ENCODE data around the gene SEC61A1.

SEC61A1 gene

DNA sequence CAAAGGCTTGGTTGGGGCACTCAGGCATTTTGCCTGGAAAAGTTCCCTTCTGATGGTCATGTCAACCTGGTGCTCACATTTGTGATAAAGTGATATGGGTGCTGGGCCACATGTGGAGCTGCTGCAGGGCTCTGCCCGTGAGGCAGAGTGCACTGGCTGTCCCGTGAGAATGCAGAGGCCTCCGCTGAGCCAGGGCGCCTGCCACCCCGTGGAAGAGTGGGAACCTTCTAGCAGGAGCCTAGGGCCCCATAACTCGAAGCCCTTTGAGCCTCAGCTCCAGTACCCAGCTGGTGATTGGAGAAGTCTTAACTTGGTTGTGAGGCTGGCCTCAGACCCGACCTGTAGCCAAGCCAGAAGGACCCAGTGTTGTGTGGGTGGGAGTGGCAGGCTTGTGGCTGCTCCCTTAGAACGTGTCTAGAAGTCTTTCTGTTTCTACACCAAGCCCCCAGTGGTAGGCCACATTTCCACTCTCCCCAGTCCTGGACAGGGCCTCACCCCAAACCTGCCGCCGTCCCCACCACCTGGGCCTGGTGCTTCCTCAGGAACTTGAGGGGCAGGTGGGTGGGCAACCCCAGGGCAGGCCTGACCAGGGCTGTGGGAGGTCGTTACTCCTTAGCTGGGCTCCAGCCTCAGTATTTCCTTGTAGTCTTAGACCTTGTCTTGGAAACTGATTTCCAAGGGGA is 19.7 kb downstream of the SEC61A1 start:
- Histone ChIP-seq H3K4me3 (ENCODE audit: low read length) (no peak overlapping the region), H3K4me1 (ENCODE audit: control insufficient read depth, insufficient read depth, low read length) (peaks cover 19% of the 10 kb centered on the region), H3K9ac (ENCODE audit: low read depth, low read length) (no peak overlapping the region), H3K36me3 (ENCODE audit: insufficient read depth, low read length) (peaks cover 66% of the 10 kb centered on the region), H3K4me2 (ENCODE audit: low read length) (no peak overlapping the region), H3K9me3 (replicated peaks; ENCODE audit: low read length) (no peaks in the 10 kb centered on the region), H3K27me3 (ENCODE audit: control insufficient read depth, insufficient read depth, low read length) (no peaks in the 10 kb centered on the region)

DNA sequence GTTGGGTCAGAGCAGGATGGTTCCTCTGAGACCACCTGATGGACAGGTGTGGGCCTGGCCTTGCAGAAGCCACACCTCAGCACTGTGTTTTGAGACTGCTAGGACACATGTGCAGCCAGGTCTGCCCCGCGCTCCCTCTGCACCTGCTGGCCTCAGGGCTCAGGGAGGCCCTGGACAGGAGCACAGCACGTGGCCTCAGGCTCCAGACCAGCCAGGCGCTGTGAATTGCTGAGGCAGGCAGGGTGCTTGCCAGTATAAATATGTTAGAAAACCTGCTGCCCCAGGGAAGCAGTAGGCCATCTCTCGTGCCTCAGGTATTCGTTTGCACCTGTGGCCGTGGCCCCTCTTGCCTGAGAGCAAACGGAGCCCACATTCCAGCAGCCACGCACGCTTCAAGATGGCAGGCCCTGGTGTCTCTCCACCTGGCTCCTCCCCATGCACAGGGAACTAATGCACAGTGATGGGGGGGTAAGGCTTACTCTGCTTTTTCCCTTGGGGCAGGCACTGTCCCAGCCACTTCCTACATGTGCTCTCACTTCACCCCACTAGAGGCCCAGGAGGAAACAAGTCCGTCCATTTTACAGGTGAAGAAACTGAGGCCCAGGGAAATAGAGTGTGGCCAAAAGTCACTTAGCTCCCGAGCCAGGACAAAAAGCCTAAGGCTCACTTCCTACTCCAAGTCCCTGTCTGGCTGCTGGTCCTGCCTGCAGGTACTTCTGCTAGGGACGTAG is 20.4 kb downstream of the SEC61A1 start:
- Histone ChIP-seq H3K4me2 (ENCODE audit: low read length) (no peak overlapping the region), H3K27me3 (ENCODE audit: control insufficient read depth, insufficient read depth, low read length) (no peaks in the 10 kb centered on the region), H3K4me1 (ENCODE audit: control insufficient read depth, insufficient read depth, low read length) (peaks cover 19% of the 10 kb centered on the region), H3K9ac (ENCODE audit: low read depth, low read length) (no peak overlapping the region), H3K36me3 (ENCODE audit: insufficient read depth, low read length) (peaks cover 59% of the 10 kb centered on the region), H3K4me3 (ENCODE audit: low read length) (no peak overlapping the region), H3K9me3 (replicated peaks; ENCODE audit: low read length) (no peaks in the 10 kb centered on the region)

DNA sequence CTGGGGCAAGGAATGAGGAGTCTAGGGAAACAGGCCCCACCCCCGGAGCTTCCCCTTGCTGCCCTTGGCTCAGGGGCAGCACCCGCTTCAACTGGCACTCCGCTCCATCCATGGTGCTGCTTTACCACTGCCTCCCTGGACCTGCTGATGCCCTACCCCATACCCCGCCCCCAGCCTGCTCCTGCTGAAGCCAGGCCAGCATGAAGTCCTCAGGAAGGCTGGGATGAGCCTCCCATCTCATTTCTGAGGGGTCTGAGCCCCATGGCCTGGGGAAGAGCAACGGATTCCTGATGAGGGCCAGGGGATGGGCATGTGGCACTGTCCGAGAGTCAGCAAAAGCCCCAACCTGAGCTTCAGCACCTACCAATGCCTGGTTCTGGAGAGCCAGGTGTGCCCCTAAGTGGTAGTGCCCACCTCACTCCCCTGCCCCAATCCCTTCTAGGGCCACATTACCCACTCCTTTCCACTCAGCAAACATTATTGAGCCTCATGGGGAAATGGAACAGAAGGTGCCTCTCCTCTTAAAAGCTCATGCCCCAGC is 21.0 kb downstream of the SEC61A1 start:
- H3K36me3 ChIP-seq (ENCODE audit: insufficient read depth, low read length) = peaks cover 53% of the 10 kb centered on the region
- H3K4me2 ChIP-seq (ENCODE audit: low read length) = no peak overlapping the region
- no peaks in the 10 kb centered on the region for H3K27me3 ChIP-seq (ENCODE audit: control insufficient read depth, insufficient read depth, low read length)
- H3K9me3 ChIP-seq (replicated peaks; ENCODE audit: low read length) = no peaks in the 10 kb centered on the region
- no peak overlapping the region for H3K4me3 ChIP-seq (ENCODE audit: low read length)
- H3K9ac ChIP-seq (ENCODE audit: low read depth, low read length) = no peak overlapping the region
- peaks cover 19% of the 10 kb centered on the region for H3K4me1 ChIP-seq (ENCODE audit: control insufficient read depth, insufficient read depth, low read length)

DNA sequence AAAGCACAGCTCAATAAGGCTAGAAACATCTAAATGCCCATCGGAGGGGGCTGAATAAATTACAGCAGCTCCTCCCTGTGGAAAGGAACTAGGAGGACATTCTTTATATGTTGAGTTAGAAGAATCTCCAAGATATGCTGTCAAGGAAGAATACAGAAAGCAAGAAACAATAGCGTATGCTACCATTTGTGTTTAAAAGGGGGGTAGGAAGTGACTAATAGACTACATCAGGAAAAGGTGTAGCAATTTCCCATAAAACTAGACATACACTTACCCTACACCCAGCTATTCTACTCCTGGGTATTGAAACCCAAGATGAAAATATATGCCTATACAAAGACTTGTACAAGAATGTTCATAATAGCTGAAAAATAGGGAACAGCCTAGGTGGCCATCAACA is 21.6 kb downstream of the SEC61A1 start:
- Histone ChIP-seq H3K36me3 (ENCODE audit: insufficient read depth, low read length) (peaks cover 47% of the 10 kb centered on the region), H3K4me1 (ENCODE audit: control insufficient read depth, insufficient read depth, low read length) (peaks cover 19% of the 10 kb centered on the region), H3K27me3 (ENCODE audit: control insufficient read depth, insufficient read depth, low read length) (no peaks in the 10 kb centered on the region), H3K9ac (ENCODE audit: low read depth, low read length) (no peak overlapping the region), H3K9me3 (replicated peaks; ENCODE audit: low read length) (no peaks in the 10 kb centered on the region), H3K4me3 (ENCODE audit: low read length) (no peak overlapping the region), H3K4me2 (ENCODE audit: low read length) (no peak overlapping the region)

DNA sequence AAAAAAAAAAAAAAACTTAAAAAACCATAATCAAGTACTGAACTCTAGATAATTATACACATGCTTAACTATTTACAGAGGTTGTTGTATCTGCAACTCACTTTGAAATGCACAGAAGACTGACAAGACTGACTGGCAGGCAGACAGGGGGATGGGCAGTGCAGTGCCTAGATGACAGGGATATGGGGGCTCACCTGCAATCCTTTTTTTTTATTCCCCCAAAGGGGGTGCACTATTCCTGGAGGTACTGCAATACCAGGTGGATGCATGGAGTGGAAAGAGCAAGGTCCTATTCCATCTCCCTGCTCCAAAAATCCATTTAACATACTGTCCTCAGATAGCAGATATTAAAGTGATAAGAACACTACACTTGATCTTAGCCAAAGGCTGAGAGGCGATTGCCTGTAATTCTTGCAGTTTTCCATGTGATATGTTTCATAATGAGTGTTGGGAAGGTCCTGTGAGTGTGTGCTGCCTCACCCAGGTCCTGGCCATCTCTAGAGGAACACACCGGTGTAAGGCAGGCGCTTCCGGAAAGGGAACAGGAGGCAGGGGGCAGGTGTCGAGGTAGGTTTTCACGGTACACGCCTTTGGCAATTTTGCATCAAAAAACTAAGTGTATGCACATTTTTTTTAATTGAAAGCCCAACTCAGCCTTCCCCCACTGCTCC is 22.7 kb downstream of the SEC61A1 start:
- Histone ChIP-seq H3K36me3 (ENCODE audit: insufficient read depth, low read length) (peaks cover 35% of the 10 kb centered on the region), H3K4me2 (ENCODE audit: low read length) (peak overlapping the region; percentile 76), H3K4me1 (ENCODE audit: control insufficient read depth, insufficient read depth, low read length) (peaks cover 25% of the 10 kb centered on the region), H3K4me3 (ENCODE audit: low read length) (peak overlapping the region; percentile 44), H3K27me3 (ENCODE audit: control insufficient read depth, insufficient read depth, low read length) (no peaks in the 10 kb centered on the region), H3K9ac (ENCODE audit: low read depth, low read length) (no peak overlapping the region), H3K9me3 (replicated peaks; ENCODE audit: low read length) (no peaks in the 10 kb centered on the region)

DNA sequence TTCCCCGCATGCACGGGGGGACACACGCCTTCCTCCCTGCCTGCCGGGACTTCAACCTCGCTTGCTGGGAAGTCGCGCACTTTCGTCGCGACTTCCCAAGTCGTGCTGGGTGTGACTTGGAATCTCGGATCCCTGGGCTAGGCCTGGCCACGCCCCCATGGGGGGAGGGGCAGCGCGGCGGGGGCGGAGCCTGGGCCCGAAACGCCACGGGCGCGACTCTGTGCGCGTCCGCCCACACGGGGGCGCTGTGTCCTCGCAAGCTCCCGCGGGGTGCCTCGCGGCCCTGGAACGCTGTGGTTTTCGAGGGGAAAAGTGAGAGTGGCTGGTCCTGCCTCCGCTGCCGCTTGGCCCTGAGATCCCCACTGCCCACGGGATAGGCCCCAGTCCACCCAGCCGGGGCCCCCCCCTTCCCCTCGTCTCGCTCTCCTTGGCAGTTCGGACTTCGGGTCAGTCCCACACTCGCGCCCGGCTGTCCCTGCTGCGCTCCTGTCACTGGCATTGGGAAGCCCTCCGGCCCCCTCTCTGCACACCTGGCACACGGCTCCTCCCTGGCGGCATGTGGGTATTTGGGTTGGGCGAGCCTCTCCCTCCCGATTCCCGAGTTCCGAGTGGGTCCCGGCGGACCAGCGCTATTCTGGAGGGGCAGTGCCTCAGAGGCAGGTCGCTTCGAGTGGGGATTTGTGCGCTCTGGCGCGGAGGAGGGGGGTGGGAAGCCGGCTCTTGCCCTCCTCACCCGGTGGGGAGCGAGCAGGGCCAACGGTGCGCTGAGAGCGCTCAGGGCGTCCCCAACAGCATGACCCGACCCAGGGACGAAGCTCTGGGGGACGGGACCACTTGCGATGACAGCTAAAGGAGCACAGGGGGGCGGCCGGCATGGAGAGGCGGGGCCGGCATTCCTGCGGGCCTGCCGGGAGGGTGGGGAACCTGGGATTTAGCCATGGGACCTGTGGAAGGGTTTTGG is 23.6 kb downstream of the SEC61A1 start:
- peaks cover 33% of the 10 kb centered on the region for H3K4me1 ChIP-seq (ENCODE audit: control insufficient read depth, insufficient read depth, low read length)
- peak overlapping the region; percentile 58 for H3K4me3 ChIP-seq (ENCODE audit: low read length)
- H3K9me3 ChIP-seq (replicated peaks; ENCODE audit: low read length) = no peaks in the 10 kb centered on the region
- H3K9ac ChIP-seq (ENCODE audit: low read depth, low read length) = peak overlapping the region; percentile 52
- peak overlapping the region; percentile 76 for H3K4me2 ChIP-seq (ENCODE audit: low read length)
- no peaks in the 10 kb centered on the region for H3K27me3 ChIP-seq (ENCODE audit: control insufficient read depth, insufficient read depth, low read length)
- H3K36me3 ChIP-seq (ENCODE audit: insufficient read depth, low read length) = peaks cover 27% of the 10 kb centered on the region

DNA sequence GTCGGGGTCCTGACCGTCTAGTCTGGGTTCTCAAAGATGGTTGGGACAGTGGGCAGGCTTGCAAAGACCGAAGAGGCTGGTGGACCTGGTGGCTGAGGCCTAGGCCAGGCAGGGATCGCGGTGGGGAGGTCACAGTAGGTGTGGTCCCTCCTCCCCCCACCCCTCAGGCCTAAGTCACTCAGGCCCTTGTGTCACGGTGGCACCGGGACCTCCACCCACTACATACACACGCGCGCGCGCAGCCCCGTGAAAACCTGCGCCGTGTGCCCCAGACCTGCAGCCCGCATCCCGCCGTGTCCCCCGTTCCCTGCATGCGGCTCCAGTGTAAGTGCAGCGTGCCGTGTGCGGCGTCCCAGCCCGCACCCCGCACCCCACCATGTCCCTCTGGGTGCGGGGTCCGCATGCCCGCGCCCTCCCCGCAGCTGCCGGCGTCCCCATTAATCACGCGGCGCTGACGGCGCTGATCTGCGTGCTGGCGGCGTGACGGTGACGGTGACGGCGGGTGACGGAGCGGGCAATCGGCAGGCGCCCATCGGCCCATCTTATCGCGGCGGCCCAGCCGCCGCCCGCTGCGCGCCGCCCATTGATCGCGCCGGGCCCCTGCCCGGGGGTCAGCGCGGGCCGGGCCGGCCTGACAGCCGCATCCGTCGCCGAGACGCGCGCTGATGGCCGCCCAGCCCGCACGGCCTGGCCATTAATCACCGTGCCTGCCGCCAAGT is 24.4 kb downstream of the SEC61A1 start:
- Histone ChIP-seq H3K4me2 (ENCODE audit: low read length) (no peak overlapping the region), H3K4me3 (ENCODE audit: low read length) (no peak overlapping the region), H3K9ac (ENCODE audit: low read depth, low read length) (no peak overlapping the region), H3K27me3 (ENCODE audit: control insufficient read depth, insufficient read depth, low read length) (no peaks in the 10 kb centered on the region), H3K4me1 (ENCODE audit: control insufficient read depth, insufficient read depth, low read length) (peaks cover 42% of the 10 kb centered on the region), H3K36me3 (ENCODE audit: insufficient read depth, low read length) (peaks cover 23% of the 10 kb centered on the region), H3K9me3 (replicated peaks; ENCODE audit: low read length) (no peaks in the 10 kb centered on the region)

DNA sequence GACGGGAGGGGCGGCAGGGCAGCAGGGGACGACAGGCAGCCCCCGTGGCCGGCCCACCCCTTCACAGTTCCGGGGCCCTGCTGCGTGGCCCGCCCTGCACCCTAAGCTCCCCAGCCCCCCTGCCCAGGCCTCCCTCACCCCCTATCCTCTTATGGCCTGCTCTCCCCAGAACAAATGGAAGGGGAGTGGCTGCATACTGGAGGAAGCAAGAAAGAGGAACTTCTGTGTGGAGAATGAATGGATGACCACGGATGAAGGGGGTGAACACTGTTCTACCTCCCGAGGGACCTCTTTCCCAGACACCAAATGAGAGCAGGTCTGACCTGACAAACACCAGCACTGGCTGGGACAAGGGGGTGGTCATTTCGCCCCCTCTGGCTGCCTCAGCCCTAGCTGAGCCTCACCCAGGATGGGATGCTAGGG is 25.0 kb downstream of the SEC61A1 start:
- Histone ChIP-seq H3K36me3 (ENCODE audit: insufficient read depth, low read length) (peaks cover 20% of the 10 kb centered on the region), H3K4me1 (ENCODE audit: control insufficient read depth, insufficient read depth, low read length) (peaks cover 47% of the 10 kb centered on the region), H3K9me3 (replicated peaks; ENCODE audit: low read length) (no peaks in the 10 kb centered on the region), H3K9ac (ENCODE audit: low read depth, low read length) (no peak overlapping the region), H3K4me2 (ENCODE audit: low read length) (no peak overlapping the region), H3K27me3 (ENCODE audit: control insufficient read depth, insufficient read depth, low read length) (no peaks in the 10 kb centered on the region), H3K4me3 (ENCODE audit: low read length) (no peak overlapping the region)

DNA sequence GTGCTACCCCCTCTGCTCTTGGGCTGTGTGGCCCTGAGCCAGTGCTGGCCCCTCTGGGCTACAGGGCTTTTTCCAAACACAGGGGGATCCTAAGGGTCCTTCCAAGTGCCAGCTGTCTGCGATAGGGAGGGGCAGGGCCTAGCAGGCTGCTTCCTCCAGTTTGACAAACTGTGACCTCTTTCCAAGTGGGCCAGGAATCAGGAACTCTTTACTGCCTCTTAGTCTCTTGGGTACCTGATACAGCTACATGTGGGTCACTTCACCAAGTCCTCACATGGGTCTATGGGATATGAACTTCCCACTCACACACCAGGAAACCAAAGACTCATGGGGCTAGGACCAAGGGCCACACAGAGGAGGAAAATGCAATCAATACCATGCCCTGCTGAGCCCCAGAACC is 25.4 kb downstream of the SEC61A1 start:
- Histone ChIP-seq H3K9ac (ENCODE audit: low read depth, low read length) (no peak overlapping the region), H3K9me3 (replicated peaks; ENCODE audit: low read length) (no peaks in the 10 kb centered on the region), H3K4me2 (ENCODE audit: low read length) (no peak overlapping the region), H3K4me1 (ENCODE audit: control insufficient read depth, insufficient read depth, low read length) (peaks cover 48% of the 10 kb centered on the region), H3K36me3 (ENCODE audit: insufficient read depth, low read length) (peaks cover 20% of the 10 kb centered on the region), H3K4me3 (ENCODE audit: low read length) (no peak overlapping the region), H3K27me3 (ENCODE audit: control insufficient read depth, insufficient read depth, low read length) (no peaks in the 10 kb centered on the region)

DNA sequence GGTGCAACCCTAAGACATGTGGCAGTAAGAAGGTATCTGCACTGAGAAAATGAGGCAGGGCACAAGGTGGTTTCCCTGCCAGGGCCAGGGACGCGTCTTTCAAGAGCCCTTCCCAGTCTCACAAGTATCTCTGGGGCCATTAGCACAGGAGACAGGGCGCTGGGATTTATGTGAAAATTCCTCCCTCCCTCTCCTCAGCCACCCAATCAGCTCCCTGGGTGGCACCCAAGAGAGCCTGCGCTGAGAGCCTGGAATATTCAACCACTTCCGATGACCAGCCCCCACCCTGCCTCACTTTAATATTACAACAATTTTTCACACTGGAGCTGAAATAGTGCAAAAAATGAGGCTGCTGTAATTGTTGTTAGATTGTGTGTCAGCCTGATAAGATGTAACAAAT is 26.1 kb downstream of the SEC61A1 start:
- Histone ChIP-seq H3K9ac (ENCODE audit: low read depth, low read length) (no peak overlapping the region), H3K36me3 (ENCODE audit: insufficient read depth, low read length) (peaks cover 20% of the 10 kb centered on the region), H3K4me2 (ENCODE audit: low read length) (no peak overlapping the region), H3K4me1 (ENCODE audit: control insufficient read depth, insufficient read depth, low read length) (peaks cover 46% of the 10 kb centered on the region), H3K27me3 (ENCODE audit: control insufficient read depth, insufficient read depth, low read length) (no peaks in the 10 kb centered on the region), H3K9me3 (replicated peaks; ENCODE audit: low read length) (no peaks in the 10 kb centered on the region), H3K4me3 (ENCODE audit: low read length) (no peak overlapping the region)
